GM21447 (cell line): Measurements from ENCODE around the gene PTPN11.
A peak's percentile ranks its signal among the peaks of the same experiment; 100 is the strongest.
"Not testable (repeated sequence)": the region's sequence is repeated elsewhere in the genome, so short reads cannot be mapped to it uniquely, and the experiment has no call there.

Experiments
- ATAC-seq: cut with Tn5 transposase; IDR thresholded peaks from one replicate; pipeline ENCODE4 v1.9.1; 2021; ENCODE audit not compliant: unreplicated experiment

PTPN11 gene

DNA sequence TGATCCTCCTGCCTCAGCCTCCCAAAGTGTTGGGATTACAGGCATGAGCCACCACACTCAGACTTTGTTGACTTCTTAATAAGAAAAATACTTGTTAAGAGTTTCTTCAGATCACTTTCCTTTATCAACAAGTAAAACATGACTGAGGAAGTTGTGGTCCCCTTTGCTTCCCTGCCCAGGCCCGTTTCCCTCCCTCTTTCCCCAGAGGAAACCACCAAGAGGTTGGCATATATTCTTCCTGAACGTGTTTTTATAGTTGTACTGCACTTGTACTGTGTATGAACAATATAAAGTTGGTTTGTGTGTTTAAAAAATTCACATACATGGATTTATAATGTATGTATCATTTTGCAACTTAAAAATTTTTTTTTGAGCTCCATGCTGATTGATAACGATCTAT lies 28.4 kb downstream of the PTPN11 start:
- ATAC-seq: no peak

DNA sequence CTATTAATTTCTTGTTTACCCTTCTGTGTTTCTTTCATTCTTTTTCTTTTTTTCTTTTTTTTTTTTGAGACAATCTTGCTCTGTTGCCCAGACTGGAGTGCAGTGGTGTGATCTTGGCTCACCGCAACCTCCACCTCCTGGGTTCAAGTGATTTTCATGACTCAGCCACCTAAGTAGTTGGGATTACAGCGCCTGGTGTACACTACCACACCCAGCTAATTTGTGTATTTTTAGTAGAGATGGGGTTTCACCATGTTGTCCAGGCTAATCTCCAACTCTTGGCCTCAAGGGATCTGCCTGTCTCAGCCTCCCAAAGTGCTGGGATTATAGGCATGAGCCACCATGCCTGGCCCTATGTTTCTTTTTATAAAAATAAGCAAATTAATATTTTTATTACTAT lies 29.4 kb downstream of the PTPN11 start:
- ATAC-seq: not testable (repeated sequence)

DNA sequence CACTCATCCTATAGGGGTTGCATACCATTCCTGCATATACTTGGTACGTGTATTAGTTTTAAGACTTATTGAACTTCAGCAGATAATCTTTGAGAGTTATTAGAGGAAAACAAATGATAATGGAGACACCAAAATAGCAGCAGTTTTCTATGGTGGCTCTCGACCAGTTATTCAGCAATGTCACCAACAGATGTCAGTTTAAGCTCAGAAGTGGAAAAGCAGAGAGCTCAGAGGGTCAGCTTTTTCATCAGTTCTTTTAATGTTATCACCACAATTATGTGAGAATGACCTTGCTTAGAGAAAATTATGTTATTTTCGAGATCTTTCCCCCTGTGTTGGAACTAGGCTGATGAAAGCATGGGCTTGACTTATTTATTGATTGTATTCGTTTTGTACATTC lies 32.0 kb downstream of the PTPN11 start:
- ATAC-seq: no peak

DNA sequence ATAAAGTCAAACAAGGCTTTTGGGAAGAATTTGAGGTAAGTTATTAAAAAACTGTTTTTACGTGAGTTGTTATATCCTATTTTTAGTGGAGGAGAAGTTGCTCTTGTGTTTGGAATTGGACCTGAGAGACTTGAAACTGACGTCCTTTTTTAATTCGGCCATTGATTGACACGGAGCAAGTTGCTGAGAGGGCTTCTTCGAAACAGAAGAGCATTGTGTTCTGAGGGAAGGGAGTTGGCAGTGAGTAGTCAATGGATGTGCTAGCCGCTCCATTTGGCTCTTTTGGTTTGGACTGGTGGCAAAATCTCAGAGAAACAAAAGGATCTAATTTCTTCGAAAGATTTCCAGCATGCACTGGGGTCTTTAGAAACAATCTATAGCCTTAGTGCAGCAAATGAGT lies 37.3 kb downstream of the PTPN11 start:
- ATAC-seq: no peak

DNA sequence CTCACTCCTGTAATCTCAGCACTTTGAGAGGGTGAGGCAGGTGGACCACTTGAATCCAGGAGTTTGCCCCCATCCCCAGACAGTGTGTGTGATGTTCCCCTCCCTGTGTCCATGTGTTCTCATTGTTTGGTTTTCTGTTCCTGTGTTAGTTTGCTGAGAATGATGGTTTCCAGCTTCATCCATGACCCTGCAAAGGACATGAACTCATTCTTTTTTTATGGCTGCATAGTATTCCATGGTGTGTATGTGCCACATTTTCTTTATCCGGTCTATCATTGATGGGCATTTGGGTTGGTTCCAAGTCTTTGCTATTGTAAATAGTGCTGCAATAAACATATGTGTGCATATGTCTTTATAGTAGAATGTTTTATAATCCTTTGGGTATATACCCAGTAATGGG lies 38.4 kb downstream of the PTPN11 start:
- not testable (repeated sequence) for ATAC-seq

DNA sequence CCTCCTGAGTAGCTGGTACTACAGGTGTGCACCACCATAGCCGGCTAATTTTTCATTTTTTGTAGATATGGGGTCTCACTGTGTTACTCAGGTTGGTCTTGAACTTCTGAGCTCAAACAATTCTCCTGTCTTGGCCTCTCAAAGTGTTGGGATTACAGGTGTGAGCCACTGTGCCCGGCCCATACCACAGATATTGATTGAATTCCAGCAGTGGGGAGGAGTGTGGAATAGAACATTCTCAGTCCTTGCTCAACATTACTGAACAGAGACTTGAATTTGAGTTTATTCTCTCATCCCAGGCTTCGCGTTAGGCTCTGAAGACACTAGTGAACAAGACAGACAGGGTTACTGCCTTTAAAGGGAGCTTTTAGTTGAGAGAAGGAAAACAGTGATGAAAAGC lies 39.6 kb downstream of the PTPN11 start:
- no peak for ATAC-seq

DNA sequence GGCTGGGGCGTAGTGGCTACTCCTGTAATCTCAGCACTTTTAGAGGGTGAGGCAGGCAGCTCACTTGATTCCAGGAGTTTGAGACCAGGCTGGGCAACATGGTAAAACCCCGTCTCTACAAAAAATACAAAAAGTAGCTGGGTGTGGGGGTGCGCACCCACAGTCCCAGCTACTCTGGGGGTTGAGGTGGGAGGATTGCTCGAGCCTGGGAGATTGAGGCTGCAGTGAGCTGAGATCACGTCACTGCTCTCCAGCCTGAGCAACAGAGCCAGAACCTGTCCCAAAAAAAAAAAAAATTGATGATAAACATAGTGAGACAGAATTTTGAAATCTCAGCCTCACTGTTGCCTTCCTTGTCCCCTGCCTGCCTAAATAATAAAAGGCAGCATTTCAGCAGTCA lies 40.0 kb downstream of the PTPN11 start:
- ATAC-seq: no peak

DNA sequence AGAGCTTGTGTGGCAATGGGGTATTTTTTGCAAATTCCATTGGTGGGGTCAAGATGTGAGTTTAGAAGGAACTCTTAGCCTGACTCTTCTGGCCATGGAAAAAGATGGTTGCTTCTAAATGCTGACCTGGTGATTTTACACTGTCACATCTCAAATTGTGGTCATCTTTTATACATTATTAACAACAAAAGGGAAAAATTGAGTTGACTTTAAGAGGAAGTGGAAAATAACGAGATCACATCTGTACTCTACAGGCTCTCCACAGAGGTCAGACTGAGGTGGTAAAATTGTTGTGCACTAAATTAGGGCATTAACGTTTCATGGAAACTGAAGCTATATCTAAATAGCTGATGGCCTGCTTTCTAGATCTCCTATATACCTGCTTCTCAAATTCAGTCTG lies 44.7 kb downstream of the PTPN11 start:
- ATAC-seq: no peak

DNA sequence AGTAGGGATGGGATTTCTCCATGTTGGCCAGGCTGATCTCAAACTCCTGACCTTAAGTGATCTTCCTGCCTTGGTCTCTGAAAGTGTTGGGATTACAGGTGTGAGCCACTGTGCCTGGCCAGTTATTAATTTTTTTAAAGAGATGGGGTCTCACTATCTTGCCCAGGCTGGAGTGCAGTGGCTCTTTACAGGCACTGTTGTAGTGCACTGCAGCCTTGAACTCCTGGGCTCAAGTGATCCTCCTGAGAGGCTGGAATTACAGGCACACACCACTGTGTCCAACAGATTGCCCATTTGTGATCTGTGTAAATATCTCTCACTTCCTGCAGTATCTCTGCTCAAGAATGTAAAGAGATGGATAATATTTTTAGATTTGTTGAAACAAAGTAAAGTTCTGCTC lies 45.9 kb downstream of the PTPN11 start:
- no peak for ATAC-seq

DNA sequence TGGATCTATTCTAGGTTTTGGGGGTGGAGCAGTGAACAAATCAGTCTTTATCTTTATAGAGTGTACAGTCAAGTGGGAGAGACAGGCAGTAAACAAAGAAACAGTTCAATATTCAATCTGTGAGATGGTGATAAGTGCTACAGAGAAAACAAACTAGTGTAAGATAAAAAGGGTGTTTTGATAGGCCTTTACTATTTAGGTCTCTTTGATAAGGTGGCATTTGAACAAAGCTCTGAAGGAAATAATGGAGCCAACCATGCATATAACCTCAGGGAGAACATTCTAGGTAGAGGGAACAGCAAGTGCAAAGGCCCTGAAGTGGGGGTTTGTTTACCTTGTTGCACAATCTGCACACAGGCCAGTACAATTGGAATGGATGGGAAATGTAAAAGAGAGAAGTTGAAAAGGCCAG lies 47.3 kb downstream of the PTPN11 start:
- ATAC-seq: no peak

DNA sequence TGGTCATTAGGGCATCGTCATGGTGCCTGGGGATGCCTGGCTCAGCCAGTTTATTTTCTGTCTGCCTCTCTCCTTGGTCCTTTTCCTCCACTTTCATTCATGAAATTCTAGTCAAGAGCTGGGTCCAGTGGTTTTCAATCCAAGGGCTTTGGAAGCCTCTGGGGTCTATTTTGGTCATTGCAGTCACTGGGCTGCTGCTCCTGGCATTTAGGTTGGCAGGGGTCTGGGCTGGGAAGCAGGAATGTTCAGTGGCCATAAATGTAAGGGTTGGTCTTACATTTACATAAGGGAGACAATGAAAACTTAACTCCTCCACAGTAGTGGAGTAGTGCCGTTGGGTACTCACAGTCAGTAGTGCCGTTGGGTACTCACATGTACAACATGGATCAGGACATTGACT lies 48.1 kb downstream of the PTPN11 start:
- no peak for ATAC-seq

DNA sequence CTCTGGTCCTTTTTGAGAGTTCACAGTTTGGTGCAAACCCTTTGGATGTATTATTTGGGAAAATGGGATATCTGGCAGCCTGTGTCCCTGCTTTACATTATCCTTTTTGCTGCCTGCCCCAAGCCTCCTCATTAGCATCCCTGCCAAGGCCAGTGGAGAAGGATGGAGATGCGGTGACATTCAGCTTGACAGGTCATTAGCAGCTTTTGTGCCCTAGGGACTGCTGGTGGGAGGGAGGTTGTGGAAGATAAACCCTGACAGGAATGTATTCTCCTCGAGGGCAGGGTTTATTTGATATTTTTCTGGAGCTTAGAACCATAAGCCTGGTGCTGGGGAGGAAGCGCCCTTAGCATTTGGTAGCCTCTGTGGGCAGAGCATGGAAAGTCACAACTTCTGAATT lies 49.3 kb downstream of the PTPN11 start:
- ATAC-seq: no peak

DNA sequence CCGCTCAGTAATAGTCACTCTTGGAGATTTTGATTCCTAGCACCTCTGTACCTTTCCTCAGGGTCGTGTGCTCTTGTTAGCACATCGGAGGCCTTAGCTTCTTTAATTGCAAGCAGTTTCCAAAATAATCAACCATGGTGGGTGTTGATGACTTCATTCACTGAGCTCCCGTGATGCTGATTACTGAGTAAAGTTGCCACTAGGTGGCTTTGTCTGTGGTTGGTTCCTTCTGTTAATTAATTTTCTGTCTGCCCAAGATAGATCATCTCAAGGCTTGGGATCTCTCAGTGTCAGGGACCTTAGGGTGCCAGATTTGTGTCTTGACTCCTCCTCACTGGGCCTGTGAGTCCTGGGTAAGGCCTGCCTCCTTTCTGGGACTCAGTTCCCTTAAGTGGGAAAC lies 54.3 kb downstream of the PTPN11 start:
- ATAC-seq: no peak

DNA sequence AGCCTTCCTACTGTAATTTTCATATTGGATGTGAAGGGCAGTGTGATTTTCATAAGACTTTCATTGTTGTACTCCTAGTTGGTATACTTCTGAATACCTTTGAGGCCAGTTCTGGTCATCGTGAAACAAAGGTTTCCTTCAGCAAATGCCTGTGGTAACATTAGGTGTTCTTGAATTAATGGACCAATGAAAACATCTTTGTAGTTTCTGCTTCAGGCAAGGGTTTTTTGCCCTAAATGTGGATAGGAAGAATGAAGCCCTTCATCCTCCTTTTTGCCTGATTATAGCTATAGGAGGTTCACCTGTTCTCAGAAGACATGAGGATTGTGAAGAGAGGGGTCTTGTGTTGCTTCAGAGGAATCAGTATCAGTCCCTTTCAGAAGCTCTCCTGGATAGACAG lies 60.7 kb downstream of the PTPN11 start:
- ATAC-seq: no peak

DNA sequence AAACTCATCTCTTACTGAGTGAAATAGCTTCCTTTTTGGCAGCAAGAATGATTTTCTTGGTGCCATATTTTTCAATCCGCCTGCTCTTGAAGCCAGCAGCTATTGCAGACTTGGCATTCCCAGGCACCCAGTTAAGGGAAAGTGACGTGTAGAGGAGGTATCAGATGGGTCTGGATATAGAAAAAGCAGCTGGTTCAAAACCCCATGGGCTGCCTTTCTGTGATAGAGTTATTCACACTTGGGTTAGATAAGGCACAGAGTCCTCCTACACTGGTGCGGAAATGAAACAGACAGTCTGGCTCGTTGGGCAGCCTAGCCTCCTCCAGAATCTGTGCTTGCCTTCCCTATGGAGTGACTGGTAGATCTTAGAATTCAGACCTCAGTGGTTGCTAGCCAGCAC lies 62.2 kb downstream of the PTPN11 start:
- no peak for ATAC-seq

DNA sequence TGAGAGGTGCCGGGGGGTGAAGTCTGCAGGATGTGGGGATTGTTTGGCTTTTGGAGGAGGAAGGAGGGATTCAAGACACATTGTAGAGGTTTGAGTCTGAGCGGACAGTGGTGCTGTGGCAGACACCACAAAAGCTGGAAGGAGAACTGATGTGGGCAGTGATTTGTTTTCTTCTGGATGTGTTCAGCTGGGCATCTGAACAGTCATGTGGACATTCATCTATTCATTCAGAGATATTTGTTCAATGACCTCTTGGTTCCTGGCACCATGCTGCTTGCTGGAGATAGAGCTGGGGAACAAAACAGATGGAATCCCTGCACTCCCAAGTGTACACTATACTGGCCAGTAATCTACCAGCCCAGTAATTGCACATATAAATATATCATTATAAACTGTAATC lies 64.0 kb downstream of the PTPN11 start:
- ATAC-seq: no peak

DNA sequence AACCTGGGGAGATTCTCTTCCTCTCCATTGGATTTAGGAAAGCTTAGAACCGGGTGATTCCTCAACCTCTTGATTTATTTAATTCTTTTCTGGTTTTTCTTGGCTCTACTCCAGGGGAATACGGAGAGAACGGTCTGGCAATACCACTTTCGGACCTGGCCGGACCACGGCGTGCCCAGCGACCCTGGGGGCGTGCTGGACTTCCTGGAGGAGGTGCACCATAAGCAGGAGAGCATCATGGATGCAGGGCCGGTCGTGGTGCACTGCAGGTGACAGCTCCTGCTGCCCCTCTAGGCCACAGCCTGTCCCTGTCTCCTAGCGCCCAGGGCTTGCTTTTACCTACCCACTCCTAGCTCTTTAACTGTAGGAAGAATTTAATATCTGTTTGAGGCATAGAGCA lies 67.6 kb downstream of the PTPN11 start:
- no peak for ATAC-seq

DNA sequence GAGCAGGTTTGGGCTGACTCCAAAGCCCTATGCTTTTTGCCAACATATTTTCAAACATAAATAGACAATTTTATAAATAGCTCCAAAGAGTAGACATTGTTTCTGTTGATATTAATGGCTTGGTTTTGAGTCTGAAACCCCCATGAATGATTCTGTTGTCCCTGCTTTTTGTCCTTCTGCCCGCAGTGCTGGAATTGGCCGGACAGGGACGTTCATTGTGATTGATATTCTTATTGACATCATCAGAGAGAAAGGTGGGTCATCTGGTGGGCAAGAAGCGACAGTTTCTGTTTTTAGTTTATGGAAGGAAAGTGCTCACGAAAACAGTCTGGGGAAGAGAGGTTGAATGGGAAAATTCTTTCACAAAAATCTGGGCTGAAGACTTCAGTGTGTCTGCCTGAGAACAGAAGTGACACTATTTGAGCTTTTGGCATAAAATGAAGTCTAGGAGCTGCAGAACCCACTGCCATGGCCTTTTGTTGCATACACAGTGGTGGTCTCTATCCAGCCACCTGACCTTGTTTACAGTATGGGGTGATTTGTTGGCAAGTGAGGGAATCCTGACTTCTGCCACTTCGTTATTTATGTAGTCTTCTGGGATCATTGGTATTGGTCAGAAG lies 69.6 kb downstream of the PTPN11 start:
- ATAC-seq: no peak

DNA sequence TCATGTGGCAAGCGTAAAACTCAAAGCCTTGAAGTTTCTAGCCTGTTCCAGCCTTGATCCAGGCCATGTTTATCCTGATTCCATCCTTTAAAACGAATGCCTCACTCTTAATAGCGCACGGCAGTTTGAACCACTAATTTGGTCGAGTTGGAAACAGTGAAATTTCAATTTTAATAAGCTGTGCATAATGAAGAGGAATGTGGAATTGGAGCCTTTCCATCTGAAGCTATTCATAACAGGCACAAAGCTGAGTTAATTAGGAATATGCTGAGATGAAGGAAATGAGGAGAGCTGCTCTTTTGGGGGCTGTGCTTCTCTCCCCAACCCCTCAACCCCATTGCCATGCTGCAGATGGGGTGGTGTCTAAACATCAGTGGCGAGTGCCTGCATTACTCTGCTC lies 70.7 kb downstream of the PTPN11 start:
- ATAC-seq: no peak

DNA sequence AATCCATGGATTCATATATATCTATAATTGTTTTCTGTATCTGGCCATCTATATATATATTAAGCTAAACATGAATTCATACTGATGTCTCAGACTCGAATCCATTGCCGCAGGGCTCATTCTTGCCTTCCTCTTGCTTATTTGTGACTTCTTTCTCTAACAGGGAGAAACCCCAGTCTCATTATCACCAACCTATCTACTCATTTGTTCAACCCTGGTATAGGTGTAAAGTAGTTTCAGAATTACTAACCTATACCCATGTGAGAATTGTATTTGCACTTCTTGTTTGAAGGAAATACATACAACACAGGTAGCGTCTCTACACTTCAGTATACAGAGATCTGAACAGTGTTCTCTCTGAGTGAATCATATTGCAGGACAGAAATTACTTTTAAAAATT lies 77.7 kb downstream of the PTPN11 start:
- peak; percentile 87 for ATAC-seq

DNA sequence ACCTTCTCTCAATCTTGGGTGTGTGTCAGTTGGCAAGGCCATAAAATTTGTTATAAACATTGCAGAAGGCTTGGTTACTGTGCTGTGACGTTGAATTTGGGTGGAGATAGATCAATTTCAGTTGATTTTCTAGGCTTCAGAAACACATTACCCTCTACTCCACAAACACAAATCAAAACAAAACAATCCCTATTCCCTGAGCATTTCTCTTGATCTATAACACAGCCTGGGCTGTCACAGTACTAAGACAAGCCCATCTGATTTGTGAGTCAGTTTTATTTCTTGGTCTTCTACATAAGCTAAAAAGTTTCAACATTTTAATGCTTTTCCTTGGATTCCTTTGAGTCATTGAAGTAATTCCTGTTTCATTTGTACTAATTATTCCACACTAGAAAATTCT lies 79.8 kb downstream of the PTPN11 start:
- ATAC-seq: no peak

DNA sequence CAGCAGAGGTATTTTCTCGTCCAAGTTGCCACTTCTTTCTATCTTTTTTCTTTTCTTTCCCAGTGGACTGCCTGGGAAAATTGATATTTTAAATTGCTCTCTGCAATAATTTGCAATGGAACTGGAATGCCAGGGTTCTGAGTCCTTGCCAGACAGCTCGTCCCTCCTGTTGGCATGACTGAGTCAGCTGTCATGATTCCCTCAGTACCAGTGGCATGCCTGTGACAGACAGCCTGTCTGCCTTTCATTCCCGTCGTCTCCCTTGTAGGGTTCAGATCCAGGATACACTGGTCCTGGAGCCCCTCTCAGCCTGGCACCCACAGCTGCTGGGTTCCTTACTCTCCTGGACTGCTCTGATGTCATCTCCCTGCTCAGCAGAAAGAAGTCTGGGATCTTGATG lies 84.8 kb downstream of the PTPN11 start:
- ATAC-seq: no peak

DNA sequence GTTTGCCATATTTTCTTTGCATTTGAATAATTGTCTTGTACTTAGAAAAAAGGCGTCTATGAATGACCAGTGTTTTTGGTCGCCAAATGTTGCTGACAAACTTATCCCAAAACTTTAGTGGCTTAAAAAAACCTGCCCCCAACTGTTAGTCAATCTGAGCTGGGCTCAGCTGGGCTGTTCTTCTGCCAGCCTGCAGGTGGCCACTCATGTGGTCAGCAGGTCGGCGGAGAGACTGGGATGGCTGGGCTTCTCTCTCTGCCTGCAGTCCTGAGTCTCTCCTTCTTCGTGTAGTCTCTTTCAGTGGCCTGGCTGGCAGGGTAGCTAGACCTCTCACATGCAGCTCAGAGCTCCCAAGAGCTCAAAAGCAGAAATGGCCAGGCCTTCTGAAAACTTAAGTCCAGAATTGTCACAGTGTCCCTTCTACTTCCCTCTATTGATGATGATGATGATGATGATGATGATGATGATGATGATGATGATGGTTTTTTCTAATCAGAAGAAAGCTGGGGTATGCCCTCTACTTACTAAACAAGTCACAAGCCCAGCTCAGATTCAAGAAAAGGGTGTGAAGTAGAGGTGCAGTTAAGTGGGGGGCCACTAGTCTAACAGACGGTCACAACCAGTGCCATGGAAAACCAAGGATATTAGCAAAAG lies 87.9 kb downstream of the PTPN11 start:
- ATAC-seq: no peak
